NOMO-1 treated with dmso at 0.1 percent for 144 hours (cell line): ENCODE results near the gene EML3.

Experiments used
- DNase-seq: peaks from one replicate; lab custom pipeline; 2025; ENCODE audit not compliant: unreplicated experiment; lab: John Stamatoyannopoulos, UW

Gene EML3

GRCh38 chr11:62553839-62554361 lies 58.7 kb downstream of the EML3 start:
- DNase-seq: no peak

- peak; percentile 86 for DNase-seq
Measured at GRCh38 chr11:62553080-62553838, 59.3 kb downstream of the EML3 start.

GRCh38 chr11:62552485-62553079 lies 60.0 kb downstream of the EML3 start:
- no peak for DNase-seq
